ENCODE measurements around the gene TRIO.

Gene TRIO

DNA sequence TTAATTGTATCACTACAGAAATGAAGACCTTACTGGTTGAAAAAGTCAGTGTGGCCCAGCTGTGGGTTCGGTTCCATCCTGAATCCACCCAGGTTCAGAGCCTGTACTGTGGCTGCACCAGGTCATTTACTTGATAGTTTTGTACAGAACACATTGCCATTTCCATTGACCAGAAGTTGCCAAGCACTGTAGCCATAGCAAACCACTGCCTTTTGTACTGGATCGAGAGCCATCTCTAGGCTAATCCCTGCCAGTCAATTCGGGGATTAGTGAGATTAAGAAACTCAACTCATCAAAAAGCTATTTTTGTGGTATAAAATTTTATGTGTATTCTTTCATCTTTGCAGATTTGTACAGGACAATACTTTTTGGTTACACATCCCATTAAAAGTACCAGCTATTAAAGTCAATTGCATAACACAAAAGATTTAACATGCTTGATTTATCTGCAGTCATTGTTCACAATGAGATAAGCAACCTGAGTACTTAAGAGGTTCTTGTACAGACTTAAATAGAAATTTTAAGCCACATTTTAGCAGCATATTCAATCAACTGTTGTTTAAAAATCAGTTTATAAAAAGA lies 329.9 kb downstream of the TRIO start:
- FAIRE-seq = no peak

DNA sequence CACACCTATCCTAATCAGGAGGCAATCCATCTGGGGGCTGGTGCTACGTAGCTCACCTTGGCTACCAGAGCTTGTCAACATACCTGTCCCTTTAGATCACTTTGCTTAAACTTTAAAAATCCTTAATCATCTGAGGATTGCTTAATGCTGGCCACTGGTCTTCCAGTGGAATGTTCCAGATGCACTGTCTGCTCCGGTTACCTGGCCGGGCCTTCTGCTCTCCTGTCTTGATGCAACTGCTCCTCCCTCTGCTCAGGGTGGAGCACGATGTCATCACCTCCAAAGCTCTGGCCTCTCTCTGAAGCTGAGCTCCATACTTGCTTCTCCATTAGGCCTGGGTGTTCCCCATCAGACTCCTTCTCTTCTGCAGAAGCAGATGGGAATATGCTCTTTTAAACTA lies 331.9 kb downstream of the TRIO start:
- FAIRE-seq = no peak

DNA sequence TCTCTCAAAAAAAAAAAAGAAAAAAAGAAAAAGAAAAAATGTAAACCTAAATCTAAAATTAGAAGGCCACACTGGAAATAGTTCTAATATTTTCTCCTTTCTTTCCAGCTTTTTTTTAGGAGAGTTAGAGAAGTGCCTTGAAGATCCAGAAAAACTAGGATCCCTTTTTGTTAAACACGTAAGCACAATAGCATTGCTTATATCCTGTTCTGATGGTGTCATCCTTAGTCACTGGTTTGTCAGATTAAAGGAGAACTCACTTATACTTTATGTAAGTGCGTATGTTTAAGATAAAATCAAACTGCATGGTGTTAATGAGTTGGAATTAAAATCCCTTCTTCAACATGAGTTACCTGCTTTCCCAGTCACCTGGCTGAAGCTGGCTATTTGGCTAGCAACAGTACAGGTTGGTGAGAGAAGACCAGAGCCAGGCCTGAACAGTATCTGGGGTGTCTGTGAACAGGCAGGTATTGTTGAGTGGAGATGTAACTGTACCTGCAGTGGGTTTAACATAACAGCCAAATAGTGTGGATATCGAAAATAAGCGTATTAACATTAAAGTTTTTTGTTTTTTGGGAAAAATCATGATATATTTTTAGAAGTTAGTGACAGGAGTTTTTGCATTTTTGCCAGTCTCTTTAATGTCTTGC lies 333.8 kb downstream of the TRIO start:
- FAIRE-seq = no peak

DNA sequence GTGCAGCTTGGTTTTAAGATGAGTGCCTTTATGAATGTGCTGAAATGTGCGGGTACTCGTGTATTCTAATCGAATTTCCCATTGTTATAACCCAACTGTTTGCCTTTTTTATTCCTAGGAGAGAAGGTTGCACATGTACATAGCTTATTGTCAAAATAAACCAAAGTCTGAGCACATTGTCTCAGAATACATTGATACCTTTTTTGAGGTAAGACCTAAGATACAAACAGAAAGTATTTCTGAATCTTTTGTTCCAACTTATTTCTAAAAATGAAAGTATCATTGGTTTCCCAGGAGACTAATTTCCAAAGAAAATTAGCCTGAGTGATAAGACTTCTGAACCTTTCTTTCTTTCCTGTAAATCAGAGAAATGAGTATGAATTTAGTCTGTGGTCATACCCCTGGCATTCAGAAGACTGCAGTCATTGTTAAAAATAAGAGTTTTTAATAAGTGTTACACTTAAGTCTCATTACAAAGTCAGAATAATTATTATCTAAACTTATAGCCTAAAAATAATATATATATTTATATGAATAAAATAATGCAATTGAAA lies 336.1 kb downstream of the TRIO start:
- no peak for FAIRE-seq

DNA sequence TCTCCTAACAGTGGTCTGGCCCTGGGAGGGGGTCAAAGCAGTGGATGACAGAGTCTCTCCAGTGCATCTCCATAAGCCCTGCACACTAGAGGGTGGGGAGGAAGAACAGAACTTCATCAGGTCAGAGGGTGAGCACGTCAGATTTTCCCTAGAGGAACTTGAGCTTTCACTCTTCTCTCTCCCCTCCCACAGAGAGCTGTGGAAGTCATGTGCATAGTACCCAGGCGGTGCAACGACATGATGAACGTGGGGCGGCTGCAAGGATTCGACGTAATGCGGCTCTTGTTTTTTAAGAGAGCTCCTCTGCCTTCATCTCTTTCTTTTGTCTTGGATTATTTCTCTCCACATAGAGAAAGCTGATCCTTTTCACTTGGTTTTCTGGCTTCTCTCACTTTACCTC lies 338.2 kb downstream of the TRIO start:
- no peak for FAIRE-seq

DNA sequence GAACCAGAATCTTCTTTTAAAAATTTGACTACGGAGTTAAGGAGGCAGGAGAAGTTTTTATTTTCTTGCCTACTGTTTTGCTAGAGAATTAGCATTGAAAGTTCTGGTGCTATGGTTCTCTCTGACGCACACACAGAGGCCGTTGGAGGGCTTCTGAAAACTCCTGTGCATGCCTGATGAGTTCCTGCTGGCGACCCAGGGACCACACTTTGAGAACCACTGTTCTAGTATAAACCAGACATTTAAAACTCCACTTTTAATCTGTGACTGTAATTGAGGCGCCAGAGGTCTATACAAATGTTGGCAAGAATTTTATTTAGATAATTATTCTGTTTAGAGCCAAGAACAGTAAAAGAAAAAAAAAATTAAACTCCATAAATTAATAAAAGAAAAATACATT lies 338.9 kb downstream of the TRIO start:
- FAIRE-seq = no peak

DNA sequence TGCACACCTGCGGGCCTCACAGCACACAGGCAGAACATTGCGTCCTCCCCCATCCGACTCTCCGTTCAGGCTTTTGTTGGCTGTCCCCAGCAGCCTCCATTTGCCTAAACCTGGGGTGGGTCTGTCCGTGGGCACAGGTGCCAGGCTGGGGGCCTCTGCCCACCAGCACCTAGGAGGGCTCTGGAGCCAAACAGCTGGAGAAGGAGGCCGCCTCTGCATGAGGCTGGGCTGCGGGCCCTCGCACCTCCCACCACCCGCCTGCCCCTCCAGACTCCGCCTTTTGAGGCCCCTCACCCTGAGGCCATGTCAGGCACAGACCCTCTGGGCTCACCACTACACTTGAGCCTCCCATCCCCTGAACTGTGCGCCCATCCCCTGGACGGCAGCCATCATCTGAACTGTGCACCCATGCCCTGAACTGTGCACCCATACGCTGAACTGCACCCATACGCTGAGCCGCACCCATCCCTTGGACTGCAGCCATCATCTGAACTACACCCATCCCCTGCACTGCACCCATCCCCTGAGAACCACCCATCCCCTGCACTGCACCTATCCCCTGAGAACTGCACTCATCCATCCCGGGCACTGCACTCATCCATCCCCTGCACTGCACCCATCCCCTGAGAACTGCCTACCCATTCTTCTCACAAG lies 340.5 kb downstream of the TRIO start:
- FAIRE-seq = no peak

DNA sequence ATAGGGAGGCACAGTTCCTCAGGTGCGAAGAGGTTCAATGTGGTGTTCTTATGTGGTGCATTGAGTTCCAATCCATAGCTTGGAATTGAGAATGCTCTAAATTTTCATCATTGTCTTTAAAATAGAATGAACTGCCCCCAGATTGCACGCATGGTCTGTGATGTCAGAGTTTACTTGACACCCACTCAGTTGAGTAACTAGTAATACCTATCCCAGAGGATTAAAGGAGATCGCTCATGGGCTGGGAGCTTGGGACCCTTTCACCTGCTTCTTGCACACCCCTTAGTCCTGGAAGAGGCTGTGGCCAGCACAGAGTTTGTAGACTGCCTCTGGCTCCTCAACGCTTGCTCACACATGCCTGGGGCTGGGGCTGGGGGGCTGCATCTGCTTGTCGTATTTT lies 343.3 kb downstream of the TRIO start:
- no peak for FAIRE-seq

DNA sequence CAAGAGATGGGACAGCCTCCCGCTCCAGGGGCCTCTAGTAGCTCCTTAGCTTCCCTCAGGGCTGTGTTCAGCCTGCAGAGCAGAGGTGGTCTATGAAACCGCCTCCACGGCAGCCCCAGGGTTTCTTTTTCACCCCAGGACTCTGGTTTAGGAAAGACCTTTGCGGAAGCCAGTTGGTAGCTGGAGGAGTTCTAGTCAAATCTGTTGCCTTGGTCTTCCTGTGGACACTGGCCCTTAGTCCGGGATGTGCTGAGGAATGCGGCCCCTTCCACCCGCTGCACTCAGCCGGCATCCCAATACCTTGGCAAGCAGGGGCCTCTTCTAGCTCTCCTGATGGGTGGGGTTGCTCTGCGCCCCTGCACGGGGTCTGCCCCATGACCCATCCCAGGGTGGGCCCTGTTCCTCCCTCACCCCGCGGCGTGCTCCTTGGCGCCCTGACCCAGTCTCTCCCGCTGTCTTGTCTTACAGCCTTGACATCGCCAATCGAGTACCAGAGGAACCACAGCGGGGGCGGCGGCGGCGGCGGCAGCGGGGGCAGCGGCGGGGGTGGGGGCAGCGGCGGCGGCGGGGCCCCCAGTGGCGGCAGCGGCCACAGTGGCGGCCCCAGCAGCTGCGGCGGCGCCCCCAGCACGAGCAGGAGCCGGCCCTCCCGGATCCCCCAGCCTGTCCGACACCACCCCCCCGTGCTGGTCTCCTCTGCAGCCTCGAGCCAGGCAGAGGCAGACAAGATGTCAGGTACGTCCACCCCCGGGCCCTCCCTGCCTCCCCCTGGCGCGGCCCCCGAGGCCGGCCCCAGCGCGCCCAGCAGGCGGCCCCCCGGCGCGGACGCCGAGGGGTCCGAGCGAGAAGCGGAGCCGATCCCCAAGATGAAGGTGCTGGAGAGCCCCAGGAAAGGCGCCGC lies 344.1 kb downstream of the TRIO start:
- FAIRE-seq = no peak

DNA sequence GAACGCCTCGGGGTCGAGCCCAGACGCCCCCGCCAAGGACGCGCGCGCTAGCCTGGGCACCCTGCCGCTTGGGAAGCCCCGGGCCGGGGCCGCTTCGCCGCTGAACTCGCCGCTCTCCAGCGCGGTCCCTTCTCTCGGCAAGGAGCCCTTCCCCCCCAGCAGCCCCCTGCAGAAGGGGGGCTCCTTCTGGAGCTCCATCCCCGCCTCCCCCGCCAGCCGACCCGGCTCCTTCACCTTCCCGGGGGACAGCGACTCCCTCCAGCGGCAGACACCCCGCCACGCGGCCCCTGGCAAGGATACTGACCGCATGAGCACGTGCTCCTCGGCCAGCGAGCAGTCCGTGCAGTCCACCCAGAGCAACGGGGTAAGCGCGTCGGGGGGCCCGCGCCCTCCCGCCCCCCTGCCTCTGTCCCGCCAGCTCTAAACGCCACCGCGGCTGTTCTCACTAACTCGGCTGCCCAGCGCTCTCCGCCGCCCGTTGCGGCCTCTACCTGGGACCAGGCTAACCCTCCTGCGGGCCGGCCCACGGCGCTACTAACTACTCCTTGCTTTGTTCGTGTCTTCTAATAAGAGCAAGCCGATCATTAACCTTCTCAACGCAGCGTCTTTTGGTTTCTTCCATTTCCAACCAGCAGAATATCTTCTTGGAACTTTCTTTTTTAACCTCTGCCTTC lies 344.9 kb downstream of the TRIO start:
- FAIRE-seq = no peak

DNA sequence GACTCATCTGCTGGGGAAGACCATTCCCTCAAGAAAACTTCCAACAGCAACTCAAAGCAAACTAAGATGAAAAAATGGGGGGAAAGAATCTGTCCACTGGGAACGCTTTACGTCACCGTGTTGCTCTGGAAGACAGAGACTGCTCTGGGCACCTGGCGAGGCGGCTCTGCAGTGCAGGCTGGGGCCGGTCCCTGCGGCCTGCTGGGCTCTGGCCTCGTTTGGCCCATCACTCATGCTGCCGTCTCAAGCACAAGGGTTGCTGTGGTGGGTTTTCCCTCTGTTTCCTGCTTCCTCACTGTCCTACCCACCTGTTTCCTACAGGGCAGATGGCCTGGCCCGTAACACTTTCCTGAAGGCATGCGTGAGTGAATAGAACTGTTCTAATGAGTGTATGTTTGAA lies 345.6 kb downstream of the TRIO start:
- FAIRE-seq = no peak

DNA sequence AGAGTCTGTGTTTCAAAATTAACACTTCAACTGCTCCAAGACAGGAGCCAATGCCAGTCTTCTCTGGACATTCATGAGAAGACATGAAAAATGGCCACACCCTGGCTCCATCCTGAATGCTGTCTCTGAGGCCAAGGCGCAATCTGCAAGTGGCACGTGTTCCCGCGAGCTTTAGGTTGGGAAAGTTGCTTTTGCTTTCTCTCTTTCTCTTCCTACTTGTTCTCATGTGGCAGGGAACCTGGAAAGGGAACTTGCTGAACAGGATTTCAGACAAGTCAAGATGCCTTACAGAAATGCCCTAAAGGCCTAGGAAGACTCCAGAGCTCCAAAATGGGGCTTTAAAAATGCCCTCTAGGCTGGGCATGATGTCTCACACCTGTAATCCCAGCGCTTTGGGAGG lies 346.5 kb downstream of the TRIO start:
- no peak for FAIRE-seq

DNA sequence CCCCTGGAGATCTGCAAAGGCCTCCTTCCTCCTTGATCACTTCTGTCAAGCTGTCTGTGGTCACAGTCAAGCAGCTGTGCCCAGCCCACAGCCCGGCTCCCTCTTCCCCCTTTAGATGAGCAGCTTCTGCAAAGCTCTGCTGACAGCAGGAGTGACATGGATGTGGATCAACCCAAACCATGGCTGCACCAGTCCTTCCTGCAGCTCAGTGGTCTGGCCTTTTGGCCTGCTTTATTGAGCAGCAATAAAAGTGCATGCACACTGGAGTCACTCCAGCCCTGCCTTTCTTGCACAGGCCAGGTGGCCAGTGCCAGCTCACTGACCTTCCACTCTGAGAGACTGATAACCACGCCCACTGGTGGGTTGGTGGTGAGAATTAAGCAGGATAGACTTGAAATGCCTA lies 347.2 kb downstream of the TRIO start:
- no peak for FAIRE-seq

DNA sequence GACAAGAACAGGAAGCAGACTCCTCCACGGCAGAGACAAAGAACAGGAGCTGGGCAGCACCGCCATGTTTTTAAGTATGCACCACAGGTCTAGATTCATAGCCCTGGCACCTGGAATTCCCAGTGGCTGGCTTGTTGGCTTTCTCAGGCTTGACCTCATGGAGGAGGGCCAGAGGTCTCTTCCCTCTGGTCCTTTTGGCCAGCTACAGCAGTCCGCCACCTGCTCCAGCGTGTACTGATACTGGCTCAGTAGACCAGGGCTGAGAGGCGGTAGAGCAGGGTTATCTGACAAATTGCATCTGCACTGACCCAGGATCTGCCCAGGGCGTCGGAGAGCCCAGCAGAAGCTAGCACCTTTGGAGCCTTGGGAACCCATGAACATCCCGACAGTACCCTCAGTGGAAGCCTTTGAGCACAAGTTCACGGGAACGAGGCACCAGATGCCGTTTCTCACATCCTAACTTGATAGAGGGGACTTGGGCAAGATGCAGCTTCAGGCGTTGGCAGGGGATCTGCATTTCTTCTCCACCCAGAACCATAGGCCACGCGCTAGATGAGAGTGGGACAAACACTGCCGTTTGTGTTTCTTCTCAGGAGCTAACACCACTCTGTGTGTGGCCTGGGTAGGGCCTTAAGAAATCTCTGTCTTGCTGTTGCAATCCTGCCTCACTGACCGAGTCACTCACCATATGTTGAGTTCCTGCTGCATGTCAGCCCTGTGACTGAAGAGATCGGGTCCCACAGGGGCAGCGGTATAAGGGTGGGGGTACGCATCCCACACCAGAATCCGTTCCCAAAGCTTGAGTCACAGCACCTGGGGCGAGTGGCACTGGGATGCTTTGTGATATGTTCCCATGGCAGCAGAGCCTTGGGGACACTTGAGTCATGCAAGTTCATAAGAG lies 348.1 kb downstream of the TRIO start:
- no peak for FAIRE-seq

DNA sequence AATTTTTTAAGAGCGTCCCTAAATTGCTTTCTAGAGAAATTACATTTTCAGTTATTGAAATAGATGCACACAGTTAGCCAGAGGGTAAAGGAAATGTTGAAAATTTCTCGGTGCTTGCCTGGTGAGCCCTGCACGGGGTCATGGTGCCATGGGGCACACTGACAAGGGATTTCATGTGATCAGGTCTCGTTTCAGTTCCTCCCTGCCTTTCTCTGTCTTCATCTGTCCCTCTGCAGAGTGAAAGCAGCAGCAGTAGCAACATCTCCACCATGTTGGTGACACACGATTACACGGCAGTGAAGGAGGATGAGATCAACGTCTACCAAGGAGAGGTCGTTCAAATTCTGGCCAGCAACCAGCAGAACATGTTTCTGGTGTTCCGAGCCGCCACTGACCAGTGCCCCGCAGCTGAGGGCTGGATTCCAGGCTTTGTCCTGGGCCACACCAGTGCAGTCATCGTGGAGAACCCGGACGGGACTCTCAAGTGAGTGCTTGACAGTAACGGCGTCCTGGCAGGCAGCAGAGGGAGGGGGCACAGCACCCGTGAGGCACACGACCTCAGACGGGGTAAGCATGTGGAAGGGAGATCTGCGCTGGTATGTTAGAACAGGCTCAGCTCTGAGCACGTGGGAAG lies 349.3 kb downstream of the TRIO start:
- FAIRE-seq = no peak

DNA sequence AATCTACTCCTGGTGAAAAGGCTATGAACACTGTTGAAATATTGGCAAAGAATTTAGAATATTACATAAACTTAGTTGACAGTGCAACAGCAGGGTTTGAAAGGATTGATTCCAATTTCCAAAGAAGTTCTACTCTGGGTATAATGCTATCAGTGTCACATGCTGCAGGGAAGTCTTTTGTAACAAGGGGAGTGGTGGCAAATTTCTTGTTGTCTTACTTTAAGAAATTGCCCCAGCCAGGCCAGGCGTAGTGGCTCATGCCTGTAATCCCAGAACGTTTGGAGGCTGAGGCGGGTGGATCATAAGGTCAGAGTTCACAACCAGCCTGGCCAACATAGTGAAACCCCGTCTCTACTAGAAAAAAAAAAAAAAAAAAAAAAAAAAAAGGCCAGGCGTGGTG lies 352.2 kb downstream of the TRIO start:
- no peak for FAIRE-seq

DNA sequence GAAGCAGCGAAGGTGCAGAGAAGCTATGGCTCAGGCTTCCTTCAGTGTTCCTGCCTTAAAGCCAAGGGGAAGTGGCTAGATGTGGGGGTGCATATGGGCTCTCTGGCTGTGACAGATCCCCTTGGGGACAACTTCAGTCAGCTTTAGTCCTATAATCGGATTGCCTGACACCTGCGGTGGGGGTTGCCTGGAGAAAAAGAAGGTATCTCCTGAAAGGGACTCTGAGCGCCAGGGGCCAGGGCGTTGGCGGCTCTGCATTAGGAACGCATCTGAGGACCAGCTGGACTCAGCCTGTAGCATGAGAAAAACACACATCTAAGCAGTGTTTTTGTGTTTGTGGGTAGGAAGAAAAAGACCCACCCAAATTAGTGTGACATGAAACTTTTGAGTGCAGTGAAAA lies 354.2 kb downstream of the TRIO start:
- FAIRE-seq = no peak

DNA sequence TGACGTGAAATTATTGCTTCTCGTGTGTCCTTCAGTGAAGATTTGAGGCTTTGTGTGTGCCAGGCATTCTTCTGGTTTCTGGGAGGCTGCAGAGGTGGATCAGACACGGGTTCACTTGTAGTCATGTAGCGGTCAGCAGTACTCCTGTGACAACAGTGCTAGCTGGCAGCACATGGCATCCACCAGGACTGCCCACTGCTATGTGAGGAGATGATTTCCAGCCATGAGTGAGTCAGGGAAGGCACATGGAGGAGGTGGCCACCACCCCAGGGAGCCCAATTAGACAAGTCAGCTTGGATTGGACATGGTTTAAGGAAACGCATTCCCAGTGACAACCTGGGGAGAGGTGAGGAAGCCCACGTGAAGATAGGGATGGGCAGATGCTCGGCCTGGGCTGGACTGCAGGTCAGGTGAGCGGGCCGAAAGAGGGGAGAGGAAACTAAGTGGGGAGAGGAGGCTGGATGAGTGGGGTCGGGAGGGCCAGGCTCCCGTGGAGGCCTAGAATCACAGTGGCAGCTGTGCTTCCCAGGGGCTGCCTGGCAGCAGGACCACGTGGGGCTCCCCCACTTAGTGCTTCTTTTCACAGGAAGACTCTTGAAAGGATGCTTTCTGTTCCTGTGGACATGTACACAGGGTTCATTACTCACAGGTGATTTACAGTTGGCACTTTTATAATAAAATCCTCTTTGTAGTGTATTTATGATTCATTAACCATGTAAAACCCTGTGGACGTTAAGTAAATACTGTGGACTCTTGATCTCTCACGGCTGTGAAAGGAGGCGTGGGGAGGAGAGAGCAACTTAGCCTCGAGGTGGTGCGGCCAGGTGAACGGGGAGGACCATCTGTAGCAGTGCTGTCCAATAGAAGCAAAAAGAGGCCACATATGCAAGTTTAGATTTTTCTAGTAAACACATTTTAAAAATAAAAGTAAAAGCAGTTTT lies 358.5 kb downstream of the TRIO start:
- no peak for FAIRE-seq

DNA sequence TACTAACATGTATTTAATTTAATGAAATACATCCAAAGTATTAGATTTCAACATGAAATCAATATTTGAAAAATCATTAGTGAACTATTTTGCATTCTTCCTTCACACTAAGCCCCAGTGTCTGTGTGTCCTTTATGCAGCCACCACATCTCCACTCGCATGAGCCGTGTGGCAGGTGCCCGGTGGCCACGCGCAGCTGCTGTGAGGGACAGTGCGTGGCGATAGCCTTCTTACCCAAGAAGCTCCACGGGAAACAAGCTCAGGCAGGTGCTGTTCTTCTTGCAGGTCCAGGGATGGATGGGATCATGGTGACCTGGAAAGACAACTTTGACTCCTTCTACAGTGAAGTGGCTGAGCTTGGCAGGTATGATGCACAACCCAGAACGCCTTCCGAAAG lies 359.1 kb downstream of the TRIO start:
- no peak for FAIRE-seq

Data from A204.1 (cell line).